ENCODE measurements around the gene REC8.
"Not testable (repeated sequence)": the region's sequence is repeated elsewhere in the genome, so short reads cannot be mapped to it uniquely, and the experiment has no call there.

REC8 gene

GRCh38 chr14:24219521-24219920, 47.6 kb downstream of the REC8 start:
- TF ChIP-seq CTCF (IDR thresholded peaks at IDR 0.05; ENCODE audit: low read depth, low read length), result no peak
- H3K4me3 ChIP-seq (ENCODE audit: low read depth, low read length), result no peak overlapping the region

GRCh38 chr14:24222987-24223386, 51.1 kb downstream of the REC8 start:
- not testable (repeated sequence) for H3K4me3 ChIP-seq (ENCODE audit: low read depth, low read length)

- H3K4me3 ChIP-seq (ENCODE audit: low read depth, low read length), result no peak overlapping the region
- no peak for TF ChIP-seq CTCF (IDR thresholded peaks at IDR 0.05; ENCODE audit: low read depth, low read length)
These were observed 52.8 kb downstream of the REC8 start for GRCh38 chr14:24224618-24225071.

GRCh38 chr14:24226473-24226872, 54.6 kb downstream of the REC8 start:
- H3K4me3 ChIP-seq (ENCODE audit: low read depth, low read length), result no peak overlapping the region
- TF ChIP-seq CTCF (IDR thresholded peaks at IDR 0.05; ENCODE audit: low read depth, low read length), result no peak

GRCh38 chr14:24228902-24229301, 57.0 kb downstream of the REC8 start:
- no peak for TF ChIP-seq CTCF (IDR thresholded peaks at IDR 0.05; ENCODE audit: low read depth, low read length)
- no peak overlapping the region for H3K4me3 ChIP-seq (ENCODE audit: low read depth, low read length)
